Loucy (cell line): Measurements from ENCODE around the gene PPIF.

Experiments
- H2AFZ ChIP-seq: fragments of 200-600 bp; sonication (generic); 2 replicates; pipeline ENCODE4 v1.6.0; 2016; ENCODE audit warnings: antibody characterized with exemption, mild to moderate bottlenecking, low read length, moderate library complexity
- H3F3A ChIP-seq: fragments of 200-600 bp; 2 replicates; pipeline ENCODE4 v1.6.0; 2016; ENCODE audit warnings: antibody characterized with exemption, low read depth, mild to moderate bottlenecking
- H3K27me3 ChIP-seq: fragments of 200-600 bp; sonication (generic); 2 replicates; pipeline ENCODE4 v1.6.1; 2014; ENCODE audit warnings: low read length, mild to moderate bottlenecking; ENCODE audit not compliant: insufficient read depth, poor library complexity, severe bottlenecking
- H3K36me3 ChIP-seq: fragments of 200-600 bp; sonication (generic); 2 replicates; pipeline ENCODE4 v1.6.1; 2016; ENCODE audit warnings: low read length; ENCODE audit not compliant: insufficient read depth
- H3K4me1 ChIP-seq: fragments of 200-600 bp; sonication (generic); 2 replicates; pipeline ENCODE4 v1.5.1; 2014; ENCODE audit warnings: low read length, mild to moderate bottlenecking; ENCODE audit not compliant: insufficient read depth, poor library complexity, severe bottlenecking
- H3K4me2 ChIP-seq: fragments of 200-600 bp; sonication (generic); 2 replicates; pipeline ENCODE4 v1.6.0; 2014; ENCODE audit warnings: antibody characterized with exemption, low read length, low read depth, mild to moderate bottlenecking; ENCODE audit not compliant: poor library complexity, severe bottlenecking
- H3K4me3 ChIP-seq: fragments of 200-600 bp; sonication (generic); 2 replicates; pipeline ENCODE4 v1.5.1; 2014; ENCODE audit warnings: low read length, mild to moderate bottlenecking, mixed read lengths; ENCODE audit not compliant: poor library complexity, severe bottlenecking
- H3K79me2 ChIP-seq: fragments of 200-600 bp; sonication (generic); 2 replicates; pipeline ENCODE4 v1.6.1; 2014; ENCODE audit warnings: low read length; ENCODE audit not compliant: insufficient read depth
- H3K9ac ChIP-seq: fragments of 200-600 bp; sonication (generic); 2 replicates; pipeline ENCODE4 v1.6.0; 2014; ENCODE audit warnings: mild to moderate bottlenecking, low read depth, low read length, moderate library complexity; ENCODE audit not compliant: poor library complexity, severe bottlenecking
- H3K9me2 ChIP-seq: fragments of 200-600 bp; sonication (generic); replicated peaks from 2 replicates; pipeline ENCODE4 v1.6.1; 2016; ENCODE audit warnings: low read depth, low read length, mixed read lengths
- H3K9me3 ChIP-seq: fragments of 200-600 bp; sonication (generic); 2 replicates; pipeline ENCODE4 v1.6.1; 2014; ENCODE audit warnings: mild to moderate bottlenecking, antibody characterized with exemption, low read length, low read depth; ENCODE audit not compliant: insufficient read depth
- H4K20me1 ChIP-seq: fragments of 200-600 bp; sonication (generic); 2 replicates; pipeline ENCODE4 v1.6.0; 2014; ENCODE audit warnings: antibody characterized with exemption, low read length, mild to moderate bottlenecking; ENCODE audit not compliant: insufficient read depth, poor library complexity, severe bottlenecking
- CTCF ChIP-seq: fragments of 200-600 bp; sonication (generic); conservative IDR thresholded peaks from 2 replicates; pipeline ENCODE4 v1.5.1; 2014; ENCODE audit warnings: mild to moderate bottlenecking, antibody characterized with exemption, low read length
- EZH2phosphoT487 ChIP-seq: fragments of 200-600 bp; IDR thresholded peaks from 2 replicates; pipeline ENCODE4 v1.6.1; 2018; ENCODE audit warnings: antibody characterized with exemption, mild to moderate bottlenecking, moderate library complexity, borderline replicate concordance

PPIF gene

DNA sequence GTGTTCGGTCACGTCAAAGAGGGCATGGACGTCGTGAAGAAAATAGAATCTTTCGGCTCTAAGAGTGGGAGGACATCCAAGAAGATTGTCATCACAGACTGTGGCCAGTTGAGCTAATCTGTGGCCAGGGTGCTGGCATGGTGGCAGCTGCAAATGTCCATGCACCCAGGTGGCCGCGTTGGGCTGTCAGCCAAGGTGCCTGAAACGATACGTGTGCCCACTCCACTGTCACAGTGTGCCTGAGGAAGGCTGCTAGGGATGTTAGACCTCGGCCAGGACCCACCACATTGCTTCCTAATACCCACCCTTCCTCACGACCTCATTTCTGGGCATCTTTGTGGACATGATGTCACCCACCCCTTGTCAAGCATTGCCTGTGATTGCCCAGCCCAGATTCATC, 6.5 kb downstream of the PPIF start:
- no peak overlapping the region for H2AFZ ChIP-seq
- H3K9ac ChIP-seq: no peak overlapping the region
- H3K4me1 ChIP-seq: peaks cover 28% of the 10 kb centered on the region
- peaks cover 72% of the 10 kb centered on the region for H4K20me1 ChIP-seq
- no peaks in the 10 kb centered on the region for H3K9me3 ChIP-seq
- H3F3A ChIP-seq: no peaks in the 10 kb centered on the region
- H3K4me3 ChIP-seq: no peak overlapping the region
- peaks cover 70% of the 10 kb centered on the region for H3K79me2 ChIP-seq
- no peak for TF ChIP-seq EZH2phosphoT487
- TF ChIP-seq CTCF: no peak
- no peaks in the 10 kb centered on the region for H3K27me3 ChIP-seq
- no peaks in the 10 kb centered on the region for H3K9me2 ChIP-seq
- H3K4me2 ChIP-seq: peak overlapping the region; percentile 9
- peaks cover 70% of the 10 kb centered on the region for H3K36me3 ChIP-seq

DNA sequence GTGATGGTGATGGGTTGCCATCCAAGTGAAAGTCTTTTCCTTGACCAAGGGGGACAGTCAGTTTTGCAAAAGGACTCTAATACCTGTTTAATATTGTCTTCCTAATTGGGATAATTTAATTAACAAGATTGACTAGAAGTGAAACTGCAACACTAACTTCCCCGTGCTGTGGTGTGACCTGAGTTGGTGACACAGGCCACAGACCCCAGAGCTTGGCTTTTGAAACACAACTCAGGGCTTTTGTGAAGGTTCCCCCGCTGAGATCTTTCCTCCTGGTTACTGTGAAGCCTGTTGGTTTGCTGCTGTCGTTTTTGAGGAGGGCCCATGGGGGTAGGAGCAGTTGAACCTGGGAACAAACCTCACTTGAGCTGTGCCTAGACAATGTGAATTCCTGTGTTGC, 6.9 kb downstream of the PPIF start:
- H3K9ac ChIP-seq: no peak overlapping the region
- H3K36me3 ChIP-seq: peaks cover 70% of the 10 kb centered on the region
- H2AFZ ChIP-seq: no peak overlapping the region
- H3K4me2 ChIP-seq: peak overlapping the region; percentile 9
- no peaks in the 10 kb centered on the region for H3F3A ChIP-seq
- no peaks in the 10 kb centered on the region for H3K9me3 ChIP-seq
- TF ChIP-seq CTCF (no peak), EZH2phosphoT487 (no peak)
- H3K79me2 ChIP-seq: peaks cover 66% of the 10 kb centered on the region
- no peaks in the 10 kb centered on the region for H3K27me3 ChIP-seq
- no peaks in the 10 kb centered on the region for H3K9me2 ChIP-seq
- H4K20me1 ChIP-seq: peaks cover 67% of the 10 kb centered on the region
- peaks cover 23% of the 10 kb centered on the region for H3K4me1 ChIP-seq
- no peak overlapping the region for H3K4me3 ChIP-seq

GRCh38 chr10:79354615-79355014, 7.3 kb downstream of the PPIF start:
- no peaks in the 10 kb centered on the region for H3K27me3 ChIP-seq
- H2AFZ ChIP-seq: no peak overlapping the region
- TF ChIP-seq CTCF (no peak), EZH2phosphoT487 (no peak)
- H3K4me1 ChIP-seq: peaks cover 19% of the 10 kb centered on the region
- H3K9me2 ChIP-seq: no peaks in the 10 kb centered on the region
- H3K79me2 ChIP-seq: peaks cover 61% of the 10 kb centered on the region
- H3K4me2 ChIP-seq: peak overlapping the region; percentile 9
- peaks cover 63% of the 10 kb centered on the region for H4K20me1 ChIP-seq
- H3K9me3 ChIP-seq: no peaks in the 10 kb centered on the region
- no peak overlapping the region for H3K9ac ChIP-seq
- no peaks in the 10 kb centered on the region for H3F3A ChIP-seq
- H3K36me3 ChIP-seq: peaks cover 66% of the 10 kb centered on the region
- no peak overlapping the region for H3K4me3 ChIP-seq
